HTR-8/SVneo (cell line): ENCODE measurements around the gene TBC1D25.

Source experiments
- DNase-seq: peaks from one replicate; pipeline ENCODE4 v3.0.0; 2011; ENCODE audit warnings: low spot score, mixed read lengths; ENCODE audit not compliant: insufficient read length
- FAIRE-seq: peaks from 2 replicates; lab custom pipeline; 2011; peaks lifted over from hg19 to GRCh38; lab: Jason Lieb, UNC

The TBC1D25 gene

GRCh38 chrX:48539345-48540027, at the start of gene TBC1D25:
Gene TBC1D25 (plus strand): TSS chrX:48539714. CDS start chrX:48539798, 84 bp downstream.
- DNase-seq: peak; percentile 76
- no peak for FAIRE-seq

- DNase-seq (no peak), FAIRE-seq (no peak)
Measured at GRCh38 chrX:48489892-48490291, 49.6 kb upstream of the TBC1D25 start.

- no peak for DNase-seq
- FAIRE-seq: no peak
Measured at GRCh38 chrX:48490661-48491060, 48.9 kb upstream of the TBC1D25 start.

GRCh38 chrX:48491809-48492208, 47.7 kb upstream of the TBC1D25 start:
- FAIRE-seq: no peak

GRCh38 chrX:48492293-48492910, 47.1 kb upstream of the TBC1D25 start:
- FAIRE-seq: no peak
- no peak for DNase-seq

More at GRCh38 chrX:48491809-48492208, 47.7 kb upstream of the TBC1D25 start:
- no peak for DNase-seq

GRCh38 chrX:48493890-48494364, 45.6 kb upstream of the TBC1D25 start:
- DNase-seq (no peak), FAIRE-seq (no peak)

- FAIRE-seq (no peak), DNase-seq (no peak)
Measured at GRCh38 chrX:48496660-48497059, 42.9 kb upstream of the TBC1D25 start.

- FAIRE-seq (no peak), DNase-seq (no peak)
Measured at GRCh38 chrX:48497871-48498270, 41.6 kb upstream of the TBC1D25 start.

GRCh38 chrX:48498374-48498809, 41.1 kb upstream of the TBC1D25 start:
- peak; percentile 47 for DNase-seq
- FAIRE-seq: no peak

- FAIRE-seq (no peak), DNase-seq (no peak)
Measured at GRCh38 chrX:48504261-48504660, 35.3 kb upstream of the TBC1D25 start.

- DNase-seq (no peak), FAIRE-seq (no peak)
Measured at GRCh38 chrX:48505481-48505880, 34.0 kb upstream of the TBC1D25 start.

GRCh38 chrX:48507246-48507645, 32.3 kb upstream of the TBC1D25 start:
- DNase-seq: no peak
- FAIRE-seq: no peak

GRCh38 chrX:48508400-48509244, 30.9 kb upstream of the TBC1D25 start, which contains the start of gene PORCN:
Gene PORCN (plus strand): TSS chrX:48508992. CDS start chrX:48509821, 829 bp downstream.
- FAIRE-seq (no peak), DNase-seq (peak; percentile 68)

GRCh38 chrX:48509245-48509590, 30.3 kb upstream of the TBC1D25 start:
- DNase-seq (no peak), FAIRE-seq (no peak)

GRCh38 chrX:48509619-48510018, 29.9 kb upstream of the TBC1D25 start:
- no peak for FAIRE-seq
- no peak for DNase-seq

GRCh38 chrX:48511560-48511959, 28.0 kb upstream of the TBC1D25 start:
- FAIRE-seq (no peak), DNase-seq (no peak)

- no peak for FAIRE-seq
- DNase-seq: no peak
Measured at GRCh38 chrX:48512371-48512935, 27.1 kb upstream of the TBC1D25 start.

GRCh38 chrX:48513670-48514069, 25.8 kb upstream of the TBC1D25 start:
- DNase-seq (no peak), FAIRE-seq (no peak)

- DNase-seq (no peak), FAIRE-seq (no peak)
Measured at GRCh38 chrX:48514126-48514806, 25.2 kb upstream of the TBC1D25 start.
